Loucy (cell line): Measurements from ENCODE around the gene TMEM132D.

ENCODE experiments used
- H2AFZ ChIP-seq: fragments of 200-600 bp; sonication (generic); 2 replicates; pipeline ENCODE4 v1.6.0; 2016; ENCODE audit warnings: antibody characterized with exemption, mild to moderate bottlenecking, low read length, moderate library complexity
- H3F3A ChIP-seq: fragments of 200-600 bp; 2 replicates; pipeline ENCODE4 v1.6.0; 2016; ENCODE audit warnings: antibody characterized with exemption, low read depth, mild to moderate bottlenecking
- H3K27me3 ChIP-seq: fragments of 200-600 bp; sonication (generic); 2 replicates; pipeline ENCODE4 v1.6.1; 2014; ENCODE audit warnings: low read length, mild to moderate bottlenecking; ENCODE audit not compliant: insufficient read depth, poor library complexity, severe bottlenecking
- H3K36me3 ChIP-seq: fragments of 200-600 bp; sonication (generic); 2 replicates; pipeline ENCODE4 v1.6.1; 2016; ENCODE audit warnings: low read length; ENCODE audit not compliant: insufficient read depth
- H3K4me1 ChIP-seq: fragments of 200-600 bp; sonication (generic); 2 replicates; pipeline ENCODE4 v1.5.1; 2014; ENCODE audit warnings: low read length, mild to moderate bottlenecking; ENCODE audit not compliant: insufficient read depth, poor library complexity, severe bottlenecking
- H3K4me2 ChIP-seq: fragments of 200-600 bp; sonication (generic); 2 replicates; pipeline ENCODE4 v1.6.0; 2014; ENCODE audit warnings: antibody characterized with exemption, low read length, low read depth, mild to moderate bottlenecking; ENCODE audit not compliant: poor library complexity, severe bottlenecking
- H3K4me3 ChIP-seq: fragments of 200-600 bp; sonication (generic); 2 replicates; pipeline ENCODE4 v1.5.1; 2014; ENCODE audit warnings: low read length, mild to moderate bottlenecking, mixed read lengths; ENCODE audit not compliant: poor library complexity, severe bottlenecking
- H3K79me2 ChIP-seq: fragments of 200-600 bp; sonication (generic); 2 replicates; pipeline ENCODE4 v1.6.1; 2014; ENCODE audit warnings: low read length; ENCODE audit not compliant: insufficient read depth
- H3K9ac ChIP-seq: fragments of 200-600 bp; sonication (generic); 2 replicates; pipeline ENCODE4 v1.6.0; 2014; ENCODE audit warnings: mild to moderate bottlenecking, low read depth, low read length, moderate library complexity; ENCODE audit not compliant: poor library complexity, severe bottlenecking
- H3K9me2 ChIP-seq: fragments of 200-600 bp; sonication (generic); replicated peaks from 2 replicates; pipeline ENCODE4 v1.6.1; 2016; ENCODE audit warnings: low read depth, low read length, mixed read lengths
- H3K9me3 ChIP-seq: fragments of 200-600 bp; sonication (generic); 2 replicates; pipeline ENCODE4 v1.6.1; 2014; ENCODE audit warnings: mild to moderate bottlenecking, antibody characterized with exemption, low read length, low read depth; ENCODE audit not compliant: insufficient read depth
- H4K20me1 ChIP-seq: fragments of 200-600 bp; sonication (generic); 2 replicates; pipeline ENCODE4 v1.6.0; 2014; ENCODE audit warnings: antibody characterized with exemption, low read length, mild to moderate bottlenecking; ENCODE audit not compliant: insufficient read depth, poor library complexity, severe bottlenecking
- CTCF ChIP-seq: fragments of 200-600 bp; sonication (generic); conservative IDR thresholded peaks from 2 replicates; pipeline ENCODE4 v1.5.1; 2014; ENCODE audit warnings: mild to moderate bottlenecking, antibody characterized with exemption, low read length
- EZH2phosphoT487 ChIP-seq: fragments of 200-600 bp; IDR thresholded peaks from 2 replicates; pipeline ENCODE4 v1.6.1; 2018; ENCODE audit warnings: antibody characterized with exemption, mild to moderate bottlenecking, moderate library complexity, borderline replicate concordance

Gene TMEM132D

GRCh38 chr12:129589503-129589902, 314.3 kb downstream of the TMEM132D start:
- Histone ChIP-seq H3K4me3 (no peak overlapping the region), H3K4me1 (no peaks in the 10 kb centered on the region), H3K9ac (no peak overlapping the region), H3K4me2 (no peak overlapping the region), H3K36me3 (no peaks in the 10 kb centered on the region), H3K9me3 (no peaks in the 10 kb centered on the region; the same call in 1 of the 2 replicates), H2AFZ (no peak overlapping the region), H3K27me3 (no peaks in the 10 kb centered on the region), H4K20me1 (no peaks in the 10 kb centered on the region), H3K79me2 (no peaks in the 10 kb centered on the region), H3K9me2 (no peaks in the 10 kb centered on the region), H3F3A (no peaks in the 10 kb centered on the region)
- TF ChIP-seq EZH2phosphoT487 (no peak), CTCF (no peak)

- TF ChIP-seq CTCF (no peak), EZH2phosphoT487 (no peak)
- H3K27me3 ChIP-seq, result no peaks in the 10 kb centered on the region
- H3K4me2 ChIP-seq, result no peak overlapping the region
- H3K79me2 ChIP-seq, result no peaks in the 10 kb centered on the region
- no peaks in the 10 kb centered on the region; the same call in 1 of the 2 replicates for H3K9me3 ChIP-seq
- H3F3A ChIP-seq, result no peaks in the 10 kb centered on the region
- no peaks in the 10 kb centered on the region for H3K9me2 ChIP-seq
- H4K20me1 ChIP-seq, result no peaks in the 10 kb centered on the region
- no peak overlapping the region for H3K9ac ChIP-seq
- H2AFZ ChIP-seq, result no peak overlapping the region
- H3K36me3 ChIP-seq, result no peaks in the 10 kb centered on the region
- H3K4me3 ChIP-seq, result no peak overlapping the region
- no peaks in the 10 kb centered on the region for H3K4me1 ChIP-seq
Observed at GRCh38 chr12:129588142-129588541, 315.7 kb downstream of the TMEM132D start.

- H3K79me2 ChIP-seq, result no peaks in the 10 kb centered on the region
- H3K4me2 ChIP-seq, result no peak overlapping the region
- H4K20me1 ChIP-seq, result no peaks in the 10 kb centered on the region
- no peaks in the 10 kb centered on the region for H3K27me3 ChIP-seq
- H3K4me1 ChIP-seq, result no peaks in the 10 kb centered on the region
- no peaks in the 10 kb centered on the region for H3K9me2 ChIP-seq
- no peak overlapping the region for H3K4me3 ChIP-seq
- H2AFZ ChIP-seq, result no peak overlapping the region
- no peaks in the 10 kb centered on the region for H3K36me3 ChIP-seq
- H3F3A ChIP-seq, result no peaks in the 10 kb centered on the region
- no peak overlapping the region for H3K9ac ChIP-seq
- no peak for TF ChIP-seq EZH2phosphoT487
- no peak for TF ChIP-seq CTCF
- H3K9me3 ChIP-seq, result peaks cover under 1% of the 10 kb centered on the region; the same call in 1 of the 2 replicates
Observed at GRCh38 chr12:129585296-129585695, 318.5 kb downstream of the TMEM132D start.
